ENCODE data around the gene SEC23A.

SEC23A gene

GRCh38 chr14:38989922-38990546 is 113.0 kb downstream of the SEC23A start:
- no peak for DNase-seq (ENCODE audit: low spot score)

- no peak for DNase-seq (ENCODE audit: low spot score)
Observed at GRCh38 chr14:38987781-38988180, 115.3 kb downstream of the SEC23A start.

- no peak for DNase-seq (ENCODE audit: low spot score)
Observed at GRCh38 chr14:38982837-38983236, 120.2 kb downstream of the SEC23A start.

GRCh38 chr14:38982278-38982677 is 120.8 kb downstream of the SEC23A start:
- no peak for DNase-seq (ENCODE audit: low spot score)

Data from activated CD4-positive, alpha-beta T cell treated with anti-CD3 and anti-CD28 coated beads, Interleukin-2, Interleukin-4, amounts not matched to agents 100 ng/mL and 50 ng/mL, durations not matched to agents 16 hours and 8 hours (primary cell).